ENCODE results near the gene TOX2.

- TF ChIP-seq CTCF (IDR thresholded peaks at IDR 0.05) (no peak), TCF7L2 (IDR thresholded peaks at IDR 0.05; ENCODE audit: low read depth, low read length) (no peak), SIN3A (IDR thresholded peaks at IDR 0.05; ENCODE audit: borderline replicate concordance, insufficient read depth, low read depth, low read length) (no peak), REST (IDR thresholded peaks at IDR 0.05; ENCODE audit: insufficient read depth in 1 of 2, low read depth in 2 of 2, low read length in 1 of 2) (no peak)
Measured at GRCh38 chr20:43946206-43946491, 31.5 kb downstream of the TOX2 start.

Data from Panc1 (cell line).